OCI-LY1 (cell line): ENCODE measurements around the gene CTH.

ENCODE experiments used
- H2AFZ ChIP-seq: fragments of 200-600 bp; sonication (generic), shearing (Covaris generic); 2 replicates; pipeline ENCODE4 v1.6.0; 2014; ENCODE audit warnings: antibody characterized with exemption, mild to moderate bottlenecking, low read length
- H3F3A ChIP-seq: fragments of 200-600 bp; sonication (generic), shearing (Covaris generic); 2 replicates; pipeline ENCODE4 v1.6.0; 2014; ENCODE audit warnings: mild to moderate bottlenecking, antibody characterized with exemption, low read length, moderate library complexity; ENCODE audit not compliant: insufficient read depth
- H3K27ac ChIP-seq: fragments of 200-600 bp; sonication (generic); 2 replicates; pipeline ENCODE4 v1.5.1; 2014; ENCODE audit warnings: low read length, mixed run types, mild to moderate bottlenecking, low read depth; ENCODE audit not compliant: poor library complexity, severe bottlenecking
- H3K27me3 ChIP-seq: fragments of 200-600 bp; sonication (generic); 2 replicates; pipeline ENCODE4 v1.6.0; 2014; ENCODE audit warnings: antibody characterized with exemption, mild to moderate bottlenecking, low read length, moderate library complexity; ENCODE audit not compliant: insufficient read depth
- H3K36me3 ChIP-seq: fragments of 200-600 bp; sonication (generic); 2 replicates; pipeline ENCODE4 v1.6.1; 2014; ENCODE audit warnings: mild to moderate bottlenecking, antibody characterized with exemption, low read length, moderate library complexity, mixed read lengths; ENCODE audit not compliant: insufficient read depth
- H3K4me1 ChIP-seq: fragments of 200-600 bp; sonication (generic); 2 replicates; pipeline ENCODE4 v1.5.1; 2014; ENCODE audit warnings: mild to moderate bottlenecking, low read length, moderate library complexity; ENCODE audit not compliant: insufficient read depth, severe bottlenecking
- H3K4me2 ChIP-seq: fragments of 200-600 bp; sonication (generic), shearing (Covaris generic); 2 replicates; pipeline ENCODE4 v1.6.1; 2014; ENCODE audit warnings: low read length
- H3K4me3 ChIP-seq: fragments of 200-600 bp; sonication (generic); 2 replicates; pipeline ENCODE4 v1.5.1; 2014; ENCODE audit warnings: low read length, low read depth, mild to moderate bottlenecking, mixed read lengths; ENCODE audit not compliant: poor library complexity, severe bottlenecking
- H3K79me2 ChIP-seq: fragments of 200-600 bp; shearing (Covaris generic); 2 replicates; pipeline ENCODE4 v1.6.1; 2016; ENCODE audit warnings: mixed run types, low read length, mixed read lengths; ENCODE audit not compliant: insufficient read depth
- H3K9ac ChIP-seq: fragments of 200-600 bp; sonication (generic), shearing (Covaris generic); 2 replicates; pipeline ENCODE4 v1.6.1; 2014; ENCODE audit warnings: mild to moderate bottlenecking, low read length, mixed read lengths
- H3K9me2 ChIP-seq: fragments of 200-600 bp; sonication (generic), shearing (Covaris generic); 2 replicates; pipeline ENCODE4 v1.6.1; 2014; ENCODE audit warnings: low read depth, mild to moderate bottlenecking, low read length, mixed read lengths
- H3K9me3 ChIP-seq: fragments of 200-600 bp; shearing (Covaris generic); 2 replicates; pipeline ENCODE4 v1.6.1; 2014; ENCODE audit warnings: low read length, mixed read lengths
- H4K20me1 ChIP-seq: fragments of 200-600 bp; sonication (generic), shearing (Covaris generic); 2 replicates; pipeline ENCODE4 v1.6.0; 2016; ENCODE audit warnings: mild to moderate bottlenecking, low read length; ENCODE audit not compliant: insufficient read depth
- CTCF ChIP-seq: fragments of 200-600 bp; sonication (generic), shearing (Covaris generic); IDR thresholded peaks from 2 replicates; pipeline ENCODE4 v1.5.1; 2017; ENCODE audit warnings: mild to moderate bottlenecking, antibody characterized with exemption, low read length, moderate library complexity, mixed read lengths
- EZH2 ChIP-seq: fragments of 200-600 bp; sonication (generic), shearing (Covaris generic); IDR thresholded peaks from 2 replicates; pipeline ENCODE4 v1.8.0; 2017; ENCODE audit warnings: borderline replicate concordance, mixed run types, mild to moderate bottlenecking, antibody characterized with exemption, low read length, moderate library complexity, mixed read lengths

The CTH gene

GRCh38 chr1:70386121-70386520 is 24.9 kb upstream of the CTH start:
- no peak overlapping the region for H3K9ac ChIP-seq
- no peaks in the 10 kb centered on the region for H3F3A ChIP-seq
- no peaks in the 10 kb centered on the region for H3K36me3 ChIP-seq
- H3K79me2 ChIP-seq = no peaks in the 10 kb centered on the region
- H3K4me1 ChIP-seq = no peaks in the 10 kb centered on the region
- H3K9me2 ChIP-seq = no peaks in the 10 kb centered on the region
- TF ChIP-seq EZH2 (no peak), CTCF (no peak)
- H3K27me3 ChIP-seq = no peaks in the 10 kb centered on the region
- no peak overlapping the region for H2AFZ ChIP-seq
- H3K4me2 ChIP-seq = no peak overlapping the region
- no peaks in the 10 kb centered on the region for H3K9me3 ChIP-seq
- H3K27ac ChIP-seq = no peak overlapping the region
- no peaks in the 10 kb centered on the region for H4K20me1 ChIP-seq
- H3K4me3 ChIP-seq = no peak overlapping the region

GRCh38 chr1:70387507-70387906 is 23.6 kb upstream of the CTH start:
- no peaks in the 10 kb centered on the region for H3K79me2 ChIP-seq
- no peak overlapping the region for H3K4me3 ChIP-seq
- H3K4me1 ChIP-seq = no peaks in the 10 kb centered on the region
- H3K27me3 ChIP-seq = no peaks in the 10 kb centered on the region
- no peaks in the 10 kb centered on the region for H4K20me1 ChIP-seq
- no peaks in the 10 kb centered on the region for H3K9me2 ChIP-seq
- H3K9ac ChIP-seq = no peak overlapping the region
- no peaks in the 10 kb centered on the region for H3F3A ChIP-seq
- H3K9me3 ChIP-seq = no peaks in the 10 kb centered on the region
- no peaks in the 10 kb centered on the region for H3K36me3 ChIP-seq
- H3K27ac ChIP-seq = no peak overlapping the region
- TF ChIP-seq CTCF = no peak
- TF ChIP-seq EZH2 = no peak
- no peak overlapping the region for H3K4me2 ChIP-seq
- H2AFZ ChIP-seq = no peak overlapping the region

- TF ChIP-seq EZH2 (no peak), CTCF (no peak)
- no peaks in the 10 kb centered on the region for H4K20me1 ChIP-seq
Observed at GRCh38 chr1:70392626-70393025, 18.4 kb upstream of the CTH start.

More at GRCh38 chr1:70392626-70393025, 18.4 kb upstream of the CTH start:
- Histone ChIP-seq H2AFZ (no peak overlapping the region), H3K4me1 (no peaks in the 10 kb centered on the region), H3K27me3 (no peaks in the 10 kb centered on the region), H3K4me3 (no peak overlapping the region), H3F3A (no peaks in the 10 kb centered on the region), H3K27ac (no peak overlapping the region), H3K9ac (no peak overlapping the region), H3K9me3 (no peaks in the 10 kb centered on the region), H3K4me2 (no peak overlapping the region), H3K79me2 (no peaks in the 10 kb centered on the region), H3K9me2 (no peaks in the 10 kb centered on the region), H3K36me3 (no peaks in the 10 kb centered on the region)
